D721Med (cell line): ENCODE data around the gene LRMDA.

Source experiments
- DNase-seq: peaks from one replicate; pipeline ENCODE4 v3.0.0; 2011; ENCODE audit warnings: low spot score; ENCODE audit not compliant: insufficient read length
- FAIRE-seq: peaks from 2 replicates; lab custom pipeline; 2011; peaks lifted over from hg19 to GRCh38; lab: Jason Lieb, UNC
- CTCF ChIP-seq: IDR thresholded peaks from 2 replicates; pipeline ENCODE4 v1.5.1; 2012; ENCODE audit warnings: mild to moderate bottlenecking, control low read depth; ENCODE audit not compliant: insufficient read depth; ENCODE audit errors: missing control alignments

The LRMDA gene

DNA sequence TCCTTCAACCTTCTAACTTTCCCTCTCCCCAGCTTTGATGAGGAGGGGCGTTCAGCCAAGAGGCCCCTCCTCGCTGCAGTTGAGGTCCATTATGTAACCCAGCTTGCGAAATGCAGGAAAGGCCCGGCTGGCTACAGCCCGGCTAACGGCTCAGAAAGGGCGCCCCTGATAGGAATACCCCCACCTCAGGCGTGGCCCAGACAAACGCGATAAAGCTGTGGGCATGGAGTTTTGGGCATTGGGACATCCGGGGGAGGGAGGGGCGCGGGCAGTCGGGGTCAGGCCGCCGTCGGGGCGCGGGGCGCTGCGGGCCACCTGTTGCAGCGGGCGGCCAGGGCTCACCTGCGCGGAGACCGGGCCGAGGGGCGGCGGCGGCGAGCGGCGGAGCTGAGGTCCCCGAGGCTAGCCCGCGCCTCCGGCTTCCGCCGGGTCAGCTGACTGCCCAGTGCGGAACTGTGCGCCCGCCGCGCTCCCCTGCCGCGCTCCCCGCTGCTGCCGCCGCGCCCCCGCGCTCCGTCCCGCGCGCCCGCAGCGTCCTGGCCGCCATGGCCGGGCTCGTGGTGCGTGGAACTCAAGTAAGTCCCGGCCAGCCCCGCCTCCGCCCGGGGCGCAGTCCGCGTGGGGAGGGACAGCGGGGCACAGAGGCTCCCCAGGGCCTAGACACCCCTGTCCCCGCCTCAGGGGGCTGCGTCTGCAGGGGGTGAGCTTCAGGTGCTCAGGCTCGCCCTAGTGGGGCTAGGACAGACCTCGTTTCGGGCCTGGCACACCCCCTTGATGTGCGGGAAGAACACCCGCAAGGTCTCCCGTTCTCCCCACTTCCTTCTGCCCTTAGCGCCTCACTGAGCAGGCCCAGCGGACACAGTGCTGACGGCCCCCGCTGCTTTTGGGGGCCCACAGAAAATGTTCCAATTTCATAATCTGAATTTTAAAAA, at the start of gene LRMDA:
Gene LRMDA, plus strand, starts transcription at position 445 of the 932 bp plus-strand sequence.
- no peak for DNase-seq
- no peak for TF ChIP-seq CTCF
- no peak for FAIRE-seq

- no peak for FAIRE-seq
- TF ChIP-seq CTCF = no peak
- no peak for DNase-seq
Measured at GRCh38 chr10:75386128-75386527, 45.3 kb upstream of the LRMDA start.

- DNase-seq (no peak), FAIRE-seq (no peak)
- TF ChIP-seq CTCF = no peak
Measured at GRCh38 chr10:75388082-75388481, 43.3 kb upstream of the LRMDA start.

DNA sequence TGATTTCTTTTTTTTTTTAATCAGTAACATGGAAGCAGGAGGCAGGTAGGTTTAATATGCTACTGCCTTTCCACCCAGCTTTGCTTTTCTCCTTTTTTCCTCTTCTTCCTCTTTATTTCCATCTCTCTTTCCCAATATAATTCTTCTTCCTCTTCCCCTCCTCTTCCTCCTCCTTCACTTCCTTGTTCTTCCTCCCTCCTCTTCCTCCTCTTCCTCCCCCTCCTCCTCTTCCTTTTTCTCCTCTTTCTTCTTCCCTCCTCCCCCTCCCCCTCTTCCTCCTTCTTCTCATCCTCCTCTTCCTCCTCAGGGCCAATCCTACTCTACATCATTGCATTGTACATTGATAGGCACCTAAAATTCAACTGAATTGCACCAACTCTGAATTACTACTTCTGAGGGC, 41.2 kb upstream of the LRMDA start:
- FAIRE-seq (no peak), DNase-seq (no peak)
- no peak for TF ChIP-seq CTCF

DNA sequence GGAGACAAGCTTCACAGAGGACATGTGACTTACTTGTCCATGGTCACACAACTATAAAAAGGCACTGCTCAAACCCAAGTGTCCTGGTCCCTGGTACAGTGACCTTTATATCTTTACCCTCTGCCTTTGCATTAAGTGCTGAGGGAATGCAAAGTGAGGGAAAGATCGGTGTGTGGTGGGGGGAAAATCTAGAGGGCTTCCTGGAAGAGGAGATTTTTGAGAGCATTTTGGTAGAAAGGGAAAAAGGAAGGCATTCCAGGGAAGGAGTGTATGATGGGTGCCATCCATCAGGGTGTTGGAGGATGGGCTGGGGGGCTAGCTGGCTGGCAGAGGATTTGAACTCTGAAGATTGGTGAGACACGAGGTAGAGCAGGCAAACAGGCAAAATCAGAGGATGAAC, 39.2 kb upstream of the LRMDA start:
- FAIRE-seq (no peak), DNase-seq (no peak)
- no peak for TF ChIP-seq CTCF

DNA sequence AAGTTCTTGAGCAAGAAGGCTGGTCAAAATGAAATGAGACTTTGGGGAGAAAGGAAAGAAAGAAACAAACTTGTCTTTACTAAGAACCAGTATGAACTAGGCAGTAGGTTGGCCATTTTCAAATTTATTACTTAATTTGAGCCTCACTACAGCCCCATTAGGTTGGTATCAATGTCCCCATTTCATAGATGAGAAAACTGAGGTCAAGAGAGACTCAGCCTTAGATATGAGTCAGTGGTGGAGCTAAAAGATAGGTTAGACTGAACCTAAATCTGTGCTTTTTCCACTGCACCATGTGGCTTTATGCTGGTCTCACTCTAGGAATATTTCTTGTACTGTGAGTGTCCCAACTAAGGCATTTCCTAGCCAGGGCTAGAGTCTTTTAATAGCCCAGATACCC, 38.7 kb upstream of the LRMDA start:
- no peak for TF ChIP-seq CTCF
- no peak for FAIRE-seq
- no peak for DNase-seq

DNA sequence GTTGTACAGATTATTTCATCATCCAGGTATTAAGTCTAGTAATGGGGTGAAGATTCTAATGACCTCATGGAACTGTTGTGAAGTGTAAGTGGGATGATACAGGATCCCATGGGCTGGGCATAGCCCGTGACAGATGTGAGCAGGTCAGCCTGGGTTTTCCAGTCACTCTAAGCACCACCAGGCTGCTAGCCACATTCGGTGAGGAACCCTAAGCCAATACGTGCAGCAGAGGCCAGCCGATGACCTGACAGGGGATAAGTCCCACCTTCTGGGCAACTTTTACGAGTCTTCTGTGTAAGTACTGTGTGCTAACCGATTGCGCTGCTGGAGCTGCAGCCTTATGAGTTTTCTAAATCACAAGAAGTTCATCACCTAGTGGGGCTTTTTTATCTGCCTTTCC, 37.2 kb upstream of the LRMDA start:
- no peak for TF ChIP-seq CTCF
- FAIRE-seq (no peak), DNase-seq (no peak)
